Karpas-422 (cell line): ENCODE results near the gene SLC30A10. TPM values are rescaled to one million over a fixed set of nuclear protein-coding genes. Genes with fewer than 3 reads are reported as not detected.
"Not testable (repeated sequence)": the region's sequence is repeated elsewhere in the genome, so short reads cannot be mapped to it uniquely, and the experiment has no call there.

Experiments
- DNase-seq: peaks from one replicate; pipeline ENCODE4 v3.0.0-alpha.2; 2015
- H2AFZ ChIP-seq: fragments of 200-600 bp; sonication (generic); 2 replicates; pipeline ENCODE4 v1.6.1; 2014; ENCODE audit warnings: antibody characterized with exemption, low read length, mixed read lengths
- H3K27ac ChIP-seq: fragments of 200-600 bp; sonication (generic); 2 replicates; pipeline ENCODE4 v1.5.1; 2014; ENCODE audit warnings: mild to moderate bottlenecking, low read length, moderate library complexity
- H3K27me3 ChIP-seq: fragments of 200-600 bp; sonication (generic); 2 replicates; pipeline ENCODE4 v1.6.1; 2014; ENCODE audit warnings: low read length, mixed read lengths
- H3K36me3 ChIP-seq: fragments of 200-600 bp; sonication (generic); 2 replicates; pipeline ENCODE4 v1.6.1; 2014; ENCODE audit warnings: low read length, mixed read lengths; ENCODE audit not compliant: insufficient read depth
- H3K4me1 ChIP-seq: fragments of 200-600 bp; sonication (generic); 2 replicates; pipeline ENCODE4 v1.6.1; 2014; ENCODE audit warnings: mild to moderate bottlenecking, low read length, mixed read lengths
- H3K4me2 ChIP-seq: fragments of 200-600 bp; sonication (generic); 2 replicates; pipeline ENCODE4 v1.6.1; 2014; ENCODE audit warnings: low read length, low read depth, mild to moderate bottlenecking; ENCODE audit not compliant: poor library complexity, severe bottlenecking
- H3K4me3 ChIP-seq: fragments of 200-600 bp; sonication (generic); 2 replicates; pipeline ENCODE4 v1.5.1; 2014; ENCODE audit warnings: mild to moderate bottlenecking, antibody characterized with exemption, low read length, mixed read lengths
- H3K79me2 ChIP-seq: fragments of 200-600 bp; sonication (generic); 2 replicates; pipeline ENCODE4 v1.6.1; 2014; ENCODE audit warnings: mild to moderate bottlenecking, low read length, mixed read lengths
- H3K9ac ChIP-seq: fragments of 200-600 bp; sonication (generic); 2 replicates; pipeline ENCODE4 v1.6.0; 2014; ENCODE audit warnings: low read length
- H3K9me2 ChIP-seq: fragments of 200-600 bp; sonication (generic), shearing (Covaris generic); replicated peaks from 2 replicates; pipeline ENCODE4 v1.6.0; 2014; ENCODE audit warnings: mild to moderate bottlenecking, low read length, moderate library complexity; ENCODE audit not compliant: insufficient read depth
- H3K9me3 ChIP-seq: fragments of 300-700, 200-600 bp; sonication (generic); 2 replicates; pipeline ENCODE4 v1.6.1; 2014; ENCODE audit warnings: low read length, mixed read lengths
- H4K20me1 ChIP-seq: fragments of 200-600 bp; sonication (generic); 2 replicates; pipeline ENCODE4 v1.6.1; 2014; ENCODE audit warnings: mild to moderate bottlenecking, antibody characterized with exemption, low read length, low read depth; ENCODE audit not compliant: insufficient read depth
- total RNA-seq: library from RNA; depleted of rRNA; stranded (reverse); fragments of >200 nt; shearing (Covaris generic); gene quantifications from 2 replicates; pipeline ENCODE4 v1.2.3, GENCODE V29; 2014; ENCODE audit warnings: low replicate concordance

SLC30A10 gene
- total RNA-seq, 1 experiment from 2014 or later, result not detected

DNA sequence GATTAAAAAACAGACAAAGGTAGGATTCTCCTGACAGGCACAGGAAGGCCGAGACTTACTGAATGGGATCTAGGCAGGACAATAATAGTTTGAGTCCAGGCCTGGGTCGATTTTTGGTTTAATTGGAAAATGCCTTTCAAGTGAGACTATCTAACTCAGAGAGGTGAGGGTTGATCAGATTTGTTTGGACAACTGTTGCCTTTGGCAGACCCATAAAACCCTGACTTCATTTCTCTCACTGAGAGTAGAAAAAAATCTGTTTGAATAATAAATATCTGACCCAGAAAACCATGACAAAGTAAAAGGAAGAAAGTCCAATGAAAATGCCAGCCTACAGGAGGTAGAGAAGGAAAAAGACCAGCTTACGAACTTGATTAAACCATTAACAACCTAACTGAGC, 12.3 kb upstream of the SLC30A10 start:
- H3K9me2 ChIP-seq, result no peaks in the 10 kb centered on the region
- H3K4me3 ChIP-seq, result no peak overlapping the region
- H3K79me2 ChIP-seq, result no peaks in the 10 kb centered on the region
- H3K27ac ChIP-seq, result no peak overlapping the region
- no peaks in the 10 kb centered on the region for H3K9me3 ChIP-seq
- no peak for DNase-seq
- H3K9ac ChIP-seq, result no peak overlapping the region
- no peaks in the 10 kb centered on the region for H3K27me3 ChIP-seq
- H2AFZ ChIP-seq, result no peak overlapping the region
- H3K36me3 ChIP-seq, result no peaks in the 10 kb centered on the region
- H4K20me1 ChIP-seq, result no peaks in the 10 kb centered on the region
- H3K4me1 ChIP-seq, result peaks cover 2% of the 10 kb centered on the region; the same call in 1 of the 2 replicates
- H3K4me2 ChIP-seq, result no peak overlapping the region

DNA sequence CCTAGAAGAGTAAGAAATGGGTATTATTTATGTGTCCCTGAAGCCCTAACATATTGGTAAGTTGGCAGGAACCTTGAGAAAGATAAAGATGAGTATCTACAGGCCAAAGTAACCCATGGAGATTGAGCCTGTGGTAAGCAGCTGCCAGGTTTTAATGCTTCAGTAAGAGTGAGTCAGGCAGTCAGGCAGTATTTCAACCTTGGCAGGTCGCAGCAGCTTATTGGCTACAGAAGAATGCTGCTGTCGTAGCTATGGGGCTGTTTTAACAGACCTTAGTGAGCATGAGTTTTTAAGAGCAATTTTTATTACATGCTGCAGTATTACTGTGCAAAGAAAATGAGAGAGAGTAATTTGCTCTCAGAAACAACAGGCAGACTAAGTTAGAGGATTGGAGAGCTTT, 10.3 kb upstream of the SLC30A10 start:
- Histone ChIP-seq H3K27me3 (no peaks in the 10 kb centered on the region), H3K9me2 (no peaks in the 10 kb centered on the region), H3K9me3 (no peaks in the 10 kb centered on the region), H3K36me3 (no peaks in the 10 kb centered on the region), H3K4me2 (no peak overlapping the region), H3K79me2 (no peaks in the 10 kb centered on the region), H4K20me1 (no peaks in the 10 kb centered on the region), H3K4me1 (no peaks in the 10 kb centered on the region), H3K9ac (no peak overlapping the region), H3K4me3 (no peak overlapping the region), H2AFZ (no peak overlapping the region), H3K27ac (no peak overlapping the region)
- DNase-seq, result no peak

DNA sequence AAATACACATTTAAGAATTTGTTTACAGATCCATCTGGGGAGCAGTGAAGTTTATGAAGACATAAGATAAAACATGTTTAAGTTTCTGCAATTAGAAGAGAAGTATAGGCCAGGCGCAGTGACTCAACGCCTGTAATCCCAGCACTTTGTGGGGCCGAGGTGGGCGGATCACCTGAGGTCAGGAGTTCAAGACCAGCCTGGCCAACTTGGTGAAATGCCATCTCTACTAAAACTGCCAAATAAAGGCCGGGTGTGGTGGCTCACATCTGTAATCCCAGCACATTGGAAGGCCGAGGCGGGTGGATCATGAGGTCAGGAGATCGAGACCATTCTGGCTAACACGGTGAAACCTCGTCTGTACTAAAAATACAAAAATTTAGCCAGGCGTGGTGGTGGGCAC, 5.4 kb upstream of the SLC30A10 start:
- not testable (repeated sequence) for H3K27ac ChIP-seq, H3K27me3 ChIP-seq, H3K4me3 ChIP-seq, H3K9ac ChIP-seq, H4K20me1 ChIP-seq, H3K4me1 ChIP-seq, H3K9me2 ChIP-seq, DNase-seq, H2AFZ ChIP-seq, H3K4me2 ChIP-seq, H3K9me3 ChIP-seq, H3K36me3 ChIP-seq, H3K79me2 ChIP-seq

DNA sequence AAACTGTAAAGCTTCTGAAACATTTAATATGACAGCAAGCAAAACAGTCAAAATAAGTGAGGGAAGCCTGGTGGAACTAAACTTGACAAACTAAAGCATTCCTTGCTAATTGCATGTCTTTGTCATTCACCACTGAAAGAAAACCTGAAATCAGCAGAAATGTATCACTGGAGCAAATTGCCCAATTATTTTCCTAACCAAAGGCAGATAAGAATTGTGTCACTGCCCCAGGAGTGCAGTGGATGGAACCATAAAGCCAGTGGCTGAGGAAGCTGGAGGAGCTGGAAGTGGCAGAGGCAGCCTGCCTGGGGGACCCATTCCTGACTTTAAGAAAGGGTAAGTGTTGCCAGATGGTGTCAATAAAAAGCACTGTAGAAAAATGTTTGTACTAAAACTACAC, 2.7 kb upstream of the SLC30A10 start:
- no peaks in the 10 kb centered on the region for H3K4me1 ChIP-seq
- no peaks in the 10 kb centered on the region for H3K9me3 ChIP-seq
- no peak overlapping the region for H3K27ac ChIP-seq
- no peak overlapping the region for H2AFZ ChIP-seq
- no peaks in the 10 kb centered on the region for H3K36me3 ChIP-seq
- no peaks in the 10 kb centered on the region for H4K20me1 ChIP-seq
- no peaks in the 10 kb centered on the region for H3K9me2 ChIP-seq
- H3K79me2 ChIP-seq, result no peaks in the 10 kb centered on the region
- H3K4me3 ChIP-seq, result no peak overlapping the region
- H3K4me2 ChIP-seq, result no peak overlapping the region
- no peak for DNase-seq
- no peaks in the 10 kb centered on the region for H3K27me3 ChIP-seq
- no peak overlapping the region for H3K9ac ChIP-seq

DNA sequence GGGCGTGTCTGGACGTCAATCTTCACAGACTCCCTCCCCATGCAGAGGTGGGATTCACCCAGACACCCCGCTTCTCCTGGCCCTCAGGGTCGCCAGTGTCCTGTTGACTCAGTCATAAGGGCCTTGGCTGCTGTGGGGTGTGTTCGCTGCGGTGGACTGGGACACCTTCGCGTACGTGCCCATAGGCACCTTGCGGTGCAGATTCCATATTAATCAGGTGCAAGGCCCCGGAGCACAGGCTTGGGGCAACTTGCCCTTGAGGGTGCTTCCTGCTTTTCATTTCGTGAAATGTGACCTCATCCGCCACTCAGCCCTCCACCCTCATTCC, 398 bp upstream of the SLC30A10 start:
- H3K4me1 ChIP-seq, result no peaks in the 10 kb centered on the region
- DNase-seq, result no peak
- H2AFZ ChIP-seq, result no peak overlapping the region
- no peaks in the 10 kb centered on the region for H3K36me3 ChIP-seq
- H3K27me3 ChIP-seq, result no peaks in the 10 kb centered on the region
- H3K79me2 ChIP-seq, result no peaks in the 10 kb centered on the region
- H3K4me3 ChIP-seq, result no peak overlapping the region
- H3K9me2 ChIP-seq, result no peaks in the 10 kb centered on the region
- no peak overlapping the region for H3K4me2 ChIP-seq
- H3K27ac ChIP-seq, result no peak overlapping the region
- no peaks in the 10 kb centered on the region for H3K9me3 ChIP-seq
- no peaks in the 10 kb centered on the region for H4K20me1 ChIP-seq
- H3K9ac ChIP-seq, result no peak overlapping the region

DNA sequence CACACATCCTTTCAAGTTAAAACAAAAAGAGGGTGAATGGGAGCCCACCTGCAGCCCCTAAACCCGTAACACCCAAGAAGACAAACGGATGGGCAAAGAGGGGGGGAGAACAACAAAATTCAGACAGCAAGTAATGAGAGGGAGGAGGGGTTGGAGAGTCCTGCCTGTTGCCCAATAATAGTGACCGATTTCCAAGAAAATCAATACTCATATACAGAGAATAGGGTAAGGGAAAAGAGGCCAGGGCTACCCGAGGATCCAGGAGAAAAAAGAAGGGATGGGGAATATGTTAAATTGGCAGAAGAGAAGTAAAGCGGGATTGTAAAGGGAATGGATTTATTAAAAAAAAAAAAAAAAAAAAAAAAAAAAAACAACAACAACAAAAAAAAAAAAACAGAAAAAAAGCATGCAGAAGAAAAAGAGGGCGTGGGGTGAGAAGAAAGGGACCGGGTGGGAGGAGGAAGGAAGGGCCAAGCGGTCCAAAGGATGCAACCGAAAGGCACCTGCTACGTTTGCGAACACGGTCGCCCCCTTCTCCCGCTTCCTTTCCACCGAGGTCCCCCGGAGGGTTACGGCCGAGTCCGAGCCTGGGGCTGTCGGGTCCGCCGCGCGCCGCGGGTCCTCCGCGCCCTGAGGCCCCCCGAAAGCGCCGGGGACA, 930 bp downstream of the SLC30A10 start:
- H3K9me3 ChIP-seq, result no peaks in the 10 kb centered on the region
- no peaks in the 10 kb centered on the region for H3K36me3 ChIP-seq
- H3K4me1 ChIP-seq, result no peaks in the 10 kb centered on the region
- no peak overlapping the region for H2AFZ ChIP-seq
- no peaks in the 10 kb centered on the region for H3K27me3 ChIP-seq
- no peak overlapping the region for H3K4me2 ChIP-seq
- no peak overlapping the region for H3K27ac ChIP-seq
- H3K4me3 ChIP-seq, result no peak overlapping the region
- H3K9me2 ChIP-seq, result no peaks in the 10 kb centered on the region
- DNase-seq, result no peak
- no peaks in the 10 kb centered on the region for H4K20me1 ChIP-seq
- no peaks in the 10 kb centered on the region for H3K79me2 ChIP-seq
- H3K9ac ChIP-seq, result no peak overlapping the region

DNA sequence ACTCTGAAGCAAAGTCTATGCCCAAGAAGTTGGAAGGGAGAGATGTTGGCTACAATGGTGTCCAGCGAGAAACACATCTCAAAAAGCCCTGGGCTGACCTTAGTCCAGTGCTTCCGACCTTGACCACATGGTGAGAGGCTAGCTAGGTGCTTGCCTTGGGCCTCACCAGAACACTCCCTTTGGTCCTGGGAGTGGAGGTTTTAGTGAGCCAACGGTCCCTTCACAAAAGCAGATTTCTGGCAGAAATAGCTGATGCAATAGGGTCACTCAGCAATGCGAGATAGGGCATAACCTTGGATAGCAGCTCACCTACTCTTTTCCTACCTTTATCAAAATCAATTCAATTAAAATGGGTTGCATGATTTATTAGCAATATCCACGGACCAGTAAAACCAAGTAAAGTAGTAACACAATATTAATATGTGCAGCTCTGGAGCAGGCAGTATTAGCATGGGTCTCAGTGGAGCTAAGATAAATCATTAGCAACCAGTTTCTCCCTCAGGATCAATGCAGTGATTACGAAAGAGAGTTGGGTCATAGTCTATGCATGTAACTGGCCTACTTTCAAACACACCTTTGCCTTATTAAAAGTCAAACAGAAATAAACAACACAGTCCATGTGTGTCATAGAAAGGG, 1.9 kb downstream of the SLC30A10 start:
- H3K9ac ChIP-seq, result no peak overlapping the region
- H3K27ac ChIP-seq, result no peak overlapping the region
- H4K20me1 ChIP-seq, result no peaks in the 10 kb centered on the region
- H3K9me2 ChIP-seq, result no peaks in the 10 kb centered on the region
- H2AFZ ChIP-seq, result no peak overlapping the region
- H3K4me1 ChIP-seq, result no peaks in the 10 kb centered on the region
- no peaks in the 10 kb centered on the region for H3K79me2 ChIP-seq
- no peak overlapping the region for H3K4me3 ChIP-seq
- no peaks in the 10 kb centered on the region for H3K9me3 ChIP-seq
- no peaks in the 10 kb centered on the region for H3K36me3 ChIP-seq
- DNase-seq, result no peak
- H3K4me2 ChIP-seq, result no peak overlapping the region
- H3K27me3 ChIP-seq, result no peaks in the 10 kb centered on the region

DNA sequence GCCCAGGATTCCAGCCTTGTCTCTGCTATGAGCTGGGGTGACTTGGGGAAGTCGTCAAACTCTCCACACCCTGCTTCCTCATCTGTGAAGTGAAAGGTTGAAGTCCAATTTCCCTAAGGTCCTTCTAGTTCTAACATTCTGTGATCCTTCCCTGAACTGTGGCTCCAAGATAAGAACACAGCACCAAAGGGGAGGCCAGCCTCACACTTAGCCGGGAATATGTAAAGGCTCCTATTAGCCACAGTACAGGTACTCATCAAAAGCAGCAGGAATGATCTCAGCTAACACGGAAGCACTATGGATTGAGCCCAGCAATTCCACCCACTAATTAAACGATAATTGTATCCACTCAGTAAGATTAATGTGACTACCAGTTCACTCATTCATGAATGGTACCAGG, 4.0 kb downstream of the SLC30A10 start:
- no peak for DNase-seq
- Histone ChIP-seq H3K9me3 (no peaks in the 10 kb centered on the region), H3K36me3 (no peaks in the 10 kb centered on the region), H3K9ac (no peak overlapping the region), H2AFZ (no peak overlapping the region), H3K9me2 (no peaks in the 10 kb centered on the region), H3K4me2 (no peak overlapping the region), H3K27me3 (no peaks in the 10 kb centered on the region), H3K79me2 (no peaks in the 10 kb centered on the region), H4K20me1 (no peaks in the 10 kb centered on the region), H3K4me1 (no peaks in the 10 kb centered on the region), H3K4me3 (no peak overlapping the region), H3K27ac (no peak overlapping the region)
